HPDE6-E6E7 (cell line): ENCODE data around the gene GDF2.

Experiments used
- DNase-seq: peaks from one replicate; pipeline ENCODE4 v3.0.0; 2011; ENCODE audit warnings: missing footprints; ENCODE audit errors: extremely low spot score

The GDF2 gene

DNA sequence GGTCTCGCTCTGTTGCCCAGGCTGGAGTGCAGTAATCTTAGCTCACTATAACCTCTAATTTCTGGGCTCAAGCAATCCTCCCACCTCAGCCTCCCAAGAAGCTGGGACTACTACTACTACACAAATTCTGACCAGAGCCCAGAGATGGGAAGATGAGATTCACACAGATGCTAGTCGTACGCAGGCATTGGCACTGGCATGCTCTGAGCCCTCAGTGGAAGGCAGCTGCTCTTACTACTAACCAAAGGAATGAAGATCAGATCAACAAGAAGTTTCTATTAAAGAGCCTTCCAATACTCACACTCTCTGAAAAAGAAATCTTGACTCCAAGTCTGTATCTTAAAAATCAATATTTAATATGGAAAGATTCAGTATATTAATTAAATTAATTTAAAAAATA is 10.7 kb downstream of the GDF2 start:
- no peak for DNase-seq

- no peak for DNase-seq
Measured at GRCh38 chr10:47333532-47333931, 11.3 kb downstream of the GDF2 start.

- no peak for DNase-seq
Measured at GRCh38 chr10:47334466-47335295, 12.4 kb downstream of the GDF2 start.

DNA sequence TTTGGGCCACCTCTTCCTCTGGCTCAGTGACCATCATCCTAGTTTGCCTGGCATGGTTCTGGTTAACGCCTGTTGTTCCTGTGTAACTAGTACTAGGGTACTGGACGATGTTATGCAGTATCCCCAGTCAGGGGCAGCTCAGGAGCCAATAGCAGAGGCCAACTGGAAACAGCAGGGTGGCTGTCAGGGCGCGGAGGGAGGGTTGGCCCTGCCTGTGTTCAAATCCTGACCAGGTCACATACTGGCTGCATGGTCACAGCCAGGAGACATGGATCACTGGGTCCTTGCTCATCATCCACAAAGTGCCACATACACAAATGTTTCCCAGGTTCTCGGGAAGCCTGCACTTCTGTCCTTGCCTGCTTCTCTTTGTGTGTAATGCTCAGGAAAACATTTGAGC is 13.7 kb downstream of the GDF2 start:
- DNase-seq: no peak

DNA sequence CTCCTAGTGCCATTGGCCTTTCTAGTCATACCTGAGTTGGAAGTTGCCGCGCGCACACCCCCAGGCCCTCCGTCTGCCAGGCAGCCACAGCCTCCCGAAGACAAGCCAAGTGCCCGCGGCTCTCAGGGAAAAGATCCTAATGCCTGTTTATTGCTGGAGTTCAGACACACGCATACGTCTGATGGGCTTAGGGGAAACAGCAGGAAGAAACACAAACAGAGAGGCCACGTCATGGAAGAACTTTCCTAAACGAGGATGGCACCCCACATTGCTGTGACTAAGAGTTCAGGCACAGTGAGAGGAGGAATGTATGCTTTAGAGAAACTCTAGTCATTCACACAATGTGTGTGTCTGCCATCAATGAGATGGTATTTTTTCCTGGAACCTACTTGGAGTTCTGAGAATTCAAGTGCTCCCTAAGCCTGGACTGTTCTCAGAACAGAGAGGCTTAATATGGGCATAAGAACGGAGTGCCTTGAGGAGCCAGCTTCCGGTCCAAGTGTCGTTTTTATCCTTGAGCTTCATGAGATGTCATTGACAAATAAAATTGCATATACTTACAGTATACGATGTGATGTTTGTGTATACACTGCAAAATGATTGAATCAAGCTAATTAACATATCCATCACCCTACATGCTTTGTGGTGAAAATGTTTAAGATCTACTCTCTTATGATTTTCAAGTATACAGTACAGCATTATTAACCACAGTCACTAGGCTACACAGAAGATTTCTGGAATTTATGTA is 14.3 kb downstream of the GDF2 start:
- no peak for DNase-seq

DNA sequence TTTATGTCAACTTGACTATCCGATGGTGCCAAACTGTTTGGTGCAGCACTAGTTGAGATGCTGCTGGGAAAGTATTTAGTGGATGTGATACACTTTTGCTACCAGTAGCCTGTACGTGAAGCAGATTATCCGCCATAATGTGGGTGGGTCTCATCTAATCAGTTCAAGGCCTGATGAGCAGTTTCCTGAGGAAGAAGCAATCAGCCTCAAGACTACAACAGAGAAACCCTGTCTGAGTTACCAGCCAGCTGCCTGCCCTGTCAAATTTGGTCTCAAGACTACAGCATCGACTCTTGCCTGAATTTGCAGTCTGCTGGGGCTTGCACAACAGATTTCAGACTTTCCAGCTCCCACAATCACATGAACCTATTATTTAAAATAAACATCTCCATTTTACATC is 15.1 kb downstream of the GDF2 start:
- no peak for DNase-seq

DNA sequence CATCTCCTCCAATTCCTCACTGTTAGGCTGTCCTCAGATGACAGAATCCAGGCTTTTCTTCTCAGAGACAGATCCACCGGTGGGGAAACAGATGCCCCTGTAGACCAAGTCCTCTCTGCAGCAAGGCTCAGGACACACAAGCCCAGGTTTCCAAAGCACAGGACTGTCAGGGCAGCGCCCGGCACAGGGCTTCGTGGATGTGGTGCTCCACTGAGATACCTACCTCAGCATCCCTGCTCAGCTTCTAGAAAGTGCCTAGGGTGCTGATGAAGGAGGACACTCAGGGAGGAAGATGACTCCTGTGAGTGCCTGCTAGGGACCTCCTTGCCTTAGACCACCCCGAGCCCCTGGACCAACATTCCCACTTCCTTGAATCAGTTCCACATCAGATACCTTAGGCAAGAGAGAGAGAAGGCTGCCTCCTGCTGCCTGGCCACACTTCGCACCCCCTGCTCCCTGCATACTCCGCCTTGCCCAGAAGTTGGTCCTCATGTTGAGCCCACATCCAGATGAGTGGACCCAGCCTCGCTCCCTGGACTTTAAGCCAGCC is 17.0 kb downstream of the GDF2 start:
- no peak for DNase-seq

- no peak for DNase-seq
Measured at GRCh38 chr10:47339759-47340607, 17.7 kb downstream of the GDF2 start.

DNA sequence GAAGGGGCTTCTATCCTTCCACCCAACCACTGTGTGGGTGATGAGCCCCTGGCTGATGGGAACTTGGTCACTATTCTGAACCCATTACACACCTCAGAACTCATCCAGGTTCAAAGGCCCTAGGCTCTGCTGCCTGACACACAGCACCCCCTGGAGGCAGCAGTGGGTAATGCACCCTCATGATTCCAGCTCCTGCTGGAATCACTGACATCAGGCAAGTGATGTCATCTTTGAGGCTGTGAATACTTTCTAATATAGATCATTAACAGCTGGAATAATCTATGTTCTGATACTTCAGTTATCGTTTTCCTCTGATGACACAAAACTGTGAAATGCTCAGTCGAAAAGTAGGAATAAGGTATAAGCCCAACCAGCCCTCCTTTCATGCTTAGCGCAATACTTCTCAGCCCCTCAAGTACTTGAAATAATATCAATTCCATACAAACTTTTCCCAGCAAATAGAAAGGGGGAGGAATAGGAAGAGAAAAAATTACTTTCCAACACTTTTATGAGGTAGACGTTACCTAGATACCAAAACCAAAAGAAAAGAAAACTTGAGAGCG is 18.4 kb downstream of the GDF2 start:
- DNase-seq: peak; percentile 62

DNA sequence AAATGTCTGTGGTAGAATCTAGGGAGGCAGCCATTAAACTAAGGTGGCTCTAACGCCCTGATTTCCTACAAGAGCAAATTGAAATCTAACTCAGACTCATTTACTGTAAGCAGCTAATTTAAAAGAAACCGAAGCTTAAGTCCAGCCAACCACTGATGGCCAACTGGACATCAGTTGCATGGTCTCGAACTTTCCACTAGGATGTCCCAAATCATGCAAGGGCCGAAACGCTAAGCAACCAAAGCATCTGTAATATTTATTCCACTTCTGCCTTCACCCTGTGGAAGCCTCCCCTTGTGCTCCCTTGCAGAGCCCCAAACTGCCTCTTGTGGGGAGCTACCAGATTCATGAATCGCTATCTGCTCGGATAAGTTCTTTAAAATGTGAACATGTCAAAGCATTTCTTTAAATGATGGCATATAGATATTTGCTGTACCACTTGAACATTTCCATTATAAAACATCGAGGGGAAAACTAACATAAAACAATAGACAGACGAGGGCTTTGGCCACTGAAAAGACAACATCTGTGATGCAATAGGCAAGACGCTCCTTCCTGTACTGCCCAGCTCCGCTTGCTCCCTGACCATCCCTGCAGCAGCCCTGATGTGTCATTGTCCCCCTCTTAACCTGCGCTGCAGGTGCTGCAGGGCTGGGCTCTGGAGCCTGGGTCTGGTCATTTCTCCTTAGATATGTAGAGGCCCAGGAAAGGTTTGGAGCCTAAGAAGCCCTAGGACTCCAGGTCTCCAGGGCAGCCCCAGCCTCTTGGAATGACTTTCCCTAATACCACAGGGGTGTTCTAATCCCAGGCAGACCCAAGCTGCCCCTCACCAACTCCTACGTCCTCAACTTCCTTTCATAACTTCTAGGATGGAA is 23.0 kb downstream of the GDF2 start:
- no peak for DNase-seq

- DNase-seq: no peak
Measured at GRCh38 chr10:47346581-47347302, 24.5 kb downstream of the GDF2 start.

DNA sequence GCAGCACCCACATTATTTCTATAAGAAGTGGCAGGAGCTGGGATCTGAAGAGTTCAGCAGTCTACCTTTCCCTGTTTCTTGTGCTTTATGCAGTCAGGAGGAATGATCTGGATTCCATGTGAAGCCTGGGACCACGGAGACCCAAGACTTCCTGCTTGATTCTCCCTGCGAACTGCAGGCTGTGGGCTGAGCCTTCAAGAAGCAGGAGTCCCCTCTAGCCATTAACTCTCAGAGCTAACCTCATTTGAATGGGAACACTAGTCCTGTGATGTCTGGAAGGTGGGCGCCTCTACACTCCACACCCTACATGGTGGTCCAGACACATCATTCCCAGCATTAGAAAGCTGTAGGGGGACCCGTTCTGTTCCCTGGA is 25.0 kb downstream of the GDF2 start:
- DNase-seq: no peak

DNA sequence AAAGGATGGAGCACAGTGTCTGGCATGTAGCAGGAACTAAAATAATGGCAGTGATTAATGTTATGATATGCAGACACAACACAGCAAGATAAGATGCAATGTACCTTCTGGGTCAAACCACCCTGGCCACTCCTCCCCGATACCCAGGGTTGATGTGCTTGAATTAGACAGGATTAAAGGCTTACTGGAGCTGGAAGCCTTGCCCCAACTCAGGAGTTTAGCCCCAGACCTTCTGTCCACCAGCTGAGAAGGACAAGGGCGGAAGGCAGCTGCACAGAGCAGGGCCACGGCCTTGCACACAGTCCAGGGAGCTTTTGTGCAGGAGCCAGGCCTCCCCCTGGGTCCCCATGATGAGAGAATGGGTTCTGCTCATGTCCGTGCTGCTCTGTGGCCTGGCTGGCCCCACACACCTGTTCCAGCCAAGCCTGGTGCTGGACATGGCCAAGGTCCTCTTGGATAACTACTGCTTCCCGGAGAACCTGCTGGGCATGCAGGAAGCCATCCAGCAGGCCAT is 25.9 kb downstream of the GDF2 start, which contains the start of gene RBP3:
RBP3 (plus strand) TSS at position 226 of the 514 bp plus-strand sequence; CDS start at position 348, 122 bp downstream.
- no peak for DNase-seq

DNA sequence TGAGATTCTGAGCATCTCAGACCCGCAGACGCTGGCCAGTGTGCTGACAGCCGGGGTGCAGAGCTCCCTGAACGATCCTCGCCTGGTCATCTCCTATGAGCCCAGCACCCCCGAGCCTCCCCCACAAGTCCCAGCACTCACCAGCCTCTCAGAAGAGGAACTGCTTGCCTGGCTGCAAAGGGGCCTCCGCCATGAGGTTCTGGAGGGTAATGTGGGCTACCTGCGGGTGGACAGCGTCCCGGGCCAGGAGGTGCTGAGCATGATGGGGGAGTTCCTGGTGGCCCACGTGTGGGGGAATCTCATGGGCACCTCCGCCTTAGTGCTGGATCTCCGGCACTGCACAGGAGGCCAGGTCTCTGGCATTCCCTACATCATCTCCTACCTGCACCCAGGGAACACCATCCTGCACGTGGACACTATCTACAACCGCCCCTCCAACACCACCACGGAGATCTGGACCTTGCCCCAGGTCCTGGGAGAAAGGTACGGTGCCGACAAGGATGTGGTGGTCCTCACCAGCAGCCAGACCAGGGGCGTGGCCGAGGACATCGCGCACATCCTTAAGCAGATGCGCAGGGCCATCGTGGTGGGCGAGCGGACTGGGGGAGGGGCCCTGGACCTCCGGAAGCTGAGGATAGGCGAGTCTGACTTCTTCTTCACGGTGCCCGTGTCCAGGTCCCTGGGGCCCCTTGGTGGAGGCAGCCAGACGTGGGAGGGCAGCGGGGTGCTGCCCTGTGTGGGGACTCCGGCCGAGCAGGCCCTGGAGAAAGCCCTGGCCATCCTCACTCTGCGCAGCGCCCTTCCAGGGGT is 26.6 kb downstream of the GDF2 start:
- no peak for DNase-seq

DNA sequence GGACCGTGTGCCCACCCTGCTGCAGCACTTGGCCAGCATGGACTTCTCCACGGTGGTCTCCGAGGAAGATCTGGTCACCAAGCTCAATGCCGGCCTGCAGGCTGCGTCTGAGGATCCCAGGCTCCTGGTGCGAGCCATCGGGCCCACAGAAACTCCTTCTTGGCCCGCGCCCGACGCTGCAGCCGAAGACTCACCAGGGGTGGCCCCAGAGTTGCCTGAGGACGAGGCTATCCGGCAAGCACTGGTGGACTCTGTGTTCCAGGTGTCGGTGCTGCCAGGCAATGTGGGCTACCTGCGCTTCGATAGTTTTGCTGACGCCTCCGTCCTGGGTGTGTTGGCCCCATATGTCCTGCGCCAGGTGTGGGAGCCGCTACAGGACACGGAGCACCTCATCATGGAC is 27.3 kb downstream of the GDF2 start:
- no peak for DNase-seq

- no peak for DNase-seq
Measured at GRCh38 chr10:47349941-47350371, 27.7 kb downstream of the GDF2 start.

DNA sequence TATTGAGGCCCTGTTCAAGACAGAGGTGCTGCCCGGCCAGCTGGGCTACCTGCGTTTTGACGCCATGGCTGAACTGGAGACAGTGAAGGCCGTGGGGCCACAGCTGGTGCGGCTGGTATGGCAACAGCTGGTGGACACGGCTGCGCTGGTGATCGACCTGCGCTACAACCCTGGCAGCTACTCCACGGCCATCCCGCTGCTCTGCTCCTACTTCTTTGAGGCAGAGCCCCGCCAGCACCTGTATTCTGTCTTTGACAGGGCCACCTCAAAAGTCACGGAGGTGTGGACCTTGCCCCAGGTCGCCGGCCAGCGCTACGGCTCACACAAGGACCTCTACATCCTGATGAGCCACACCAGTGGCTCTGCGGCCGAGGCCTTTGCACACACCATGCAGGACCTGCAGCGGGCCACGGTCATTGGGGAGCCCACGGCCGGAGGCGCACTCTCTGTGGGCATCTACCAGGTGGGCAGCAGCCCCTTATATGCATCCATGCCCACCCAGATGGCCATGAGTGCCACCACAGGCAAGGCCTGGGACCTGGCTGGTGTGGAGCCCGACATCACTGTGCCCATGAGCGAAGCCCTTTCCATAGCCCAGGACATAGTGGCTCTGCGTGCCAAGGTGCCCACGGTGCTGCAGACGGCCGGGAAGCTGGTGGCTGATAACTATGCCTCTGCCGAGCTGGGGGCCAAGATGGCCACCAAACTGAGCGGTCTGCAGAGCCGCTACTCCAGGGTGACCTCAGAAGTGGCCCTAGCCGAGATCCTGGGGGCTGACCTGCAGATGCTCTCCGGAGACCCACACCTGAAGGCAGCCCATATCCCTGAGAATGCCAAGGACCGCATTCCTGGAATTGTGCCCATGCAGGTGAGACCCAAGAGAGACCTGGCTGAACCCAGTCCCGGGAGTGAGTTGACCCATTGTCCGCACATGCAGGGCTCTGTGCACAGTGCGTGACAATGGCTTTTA is 28.7 kb downstream of the GDF2 start:
- DNase-seq: no peak
